Transverse colon (tissue), 3 donors: ENCODE data around the gene SWT1.

Source experiments
- EP300 ChIP-seq: sonication (generic); formaldehyde crosslinking; IDR thresholded peaks from one replicate; pipeline ENCODE4 v1.6.1; 2017; ENCODE audit warnings: antibody characterized with exemption, low read depth
- POLR2AphosphoS5 ChIP-seq, 3 donors: sonication (generic); formaldehyde crosslinking; IDR thresholded peaks; one replicate each; pipeline ENCODE4 v1.6.1; 2016; ENCODE audit warnings: antibody characterized with exemption in 3 of 3

- TF ChIP-seq POLR2AphosphoS5 (IDR thresholded peaks at IDR 0.05) (no peak), EP300 (no peak)
Measured at GRCh38 chr1:185268352-185268751, 111.4 kb downstream of the SWT1 start.
